Colonic mucosa (tissue), 4 donors: ENCODE results near the gene ITIH2. TPM values are rescaled to one million over a fixed set of nuclear protein-coding genes. Genes with fewer than 3 reads are reported as not detected.

ENCODE experiments used
- DNase-seq: peaks from one replicate; pipeline ENCODE4 v3.0.0-alpha.2; 2020
- H3K27ac ChIP-seq: fragments of 200-600 bp; one replicate; pipeline ENCODE4 v1.8.0; 2021
- H3K27me3 ChIP-seq: fragments of 200-600 bp; one replicate; pipeline ENCODE4 v1.8.0; 2021
- H3K36me3 ChIP-seq: fragments of 200-600 bp; one replicate; pipeline ENCODE4 v1.8.0; 2021
- H3K4me1 ChIP-seq: fragments of 200-600 bp; one replicate; pipeline ENCODE4 v1.8.0; 2021; ENCODE audit warnings: mild to moderate bottlenecking
- H3K4me3 ChIP-seq: fragments of 200-600 bp; one replicate; pipeline ENCODE4 v1.8.0; 2021
- H3K9ac ChIP-seq, 2 donors: one replicate each; pipeline ENCODE4 v1.7.0; 2013; ENCODE audit warnings: control low read depth in 2 of 2, low read depth in 2 of 2, low read length in 2 of 2
- H3K9me3 ChIP-seq: fragments of 200-600 bp; one replicate; pipeline ENCODE4 v1.8.0; 2021
- CTCF ChIP-seq: fragments of 200-600 bp; IDR thresholded peaks from one replicate; pipeline ENCODE4 v1.8.0; 2022; ENCODE audit warnings: antibody characterized with exemption, mild to moderate bottlenecking
- intact Hi-C: fragments of 100-400 bp; cut with DNase I; formaldehyde crosslinking; loops from one replicate; pipeline ENCODE4 v1.14.1; 2022
- total RNA-seq, 2 donors: library from RNA; stranded (reverse); fragmentation: NEBNext Ultra II Directional in 1 of 2; extraction: Animal tissue kit (Norgen Biotek cat#: 25700) in 1 of 2; gene quantifications; one replicate each; pipeline ENCODE4 v1.2.1, GENCODE V29; 2021
- donor health status: healthy.
- donor health status: DM: no; HTN: no; CAD: no.
- donor health status: DM: no; HTN: no; CAD: no.

Gene ITIH2
- total RNA-seq, 2 donors from 2014 or later = 1.6 TPM; not detected in 1

- Histone ChIP-seq H3K36me3 (peaks cover 7% of the 10 kb centered on the region), H3K9me3 (no peaks in the 10 kb centered on the region), H3K9ac (no peak overlapping the region), H3K27me3 (no peaks in the 10 kb centered on the region), H3K4me1 (peaks cover 26% of the 10 kb centered on the region), H3K4me3 (no peak overlapping the region), H3K27ac (no peak overlapping the region)
- TF ChIP-seq CTCF = no peak
- intact Hi-C loops = no loop called here
- DNase-seq = no peak
Observed at GRCh38 chr10:7792541-7792940, 89.4 kb downstream of the ITIH2 start.

GRCh38 chr10:7794251-7795026, 91.3 kb downstream of the ITIH2 start:
- Histone ChIP-seq H3K4me1 (peaks cover 22% of the 10 kb centered on the region), H3K4me3 (no peak overlapping the region), H3K9me3 (no peaks in the 10 kb centered on the region), H3K9ac (no peak overlapping the region), H3K27ac (no peak overlapping the region), H3K36me3 (peaks cover 10% of the 10 kb centered on the region), H3K27me3 (no peaks in the 10 kb centered on the region)
- intact Hi-C loops = no loop called here
- no peak for DNase-seq
- no peak for TF ChIP-seq CTCF

- H3K4me3 ChIP-seq = no peak overlapping the region
- peaks cover 13% of the 10 kb centered on the region for H3K36me3 ChIP-seq
- intact Hi-C loops = no loop called here
- DNase-seq = no peak
- H3K27me3 ChIP-seq = no peaks in the 10 kb centered on the region
- TF ChIP-seq CTCF = no peak
- no peak overlapping the region for H3K9ac ChIP-seq
- H3K9me3 ChIP-seq = no peaks in the 10 kb centered on the region
- H3K27ac ChIP-seq = no peak overlapping the region
- peaks cover 13% of the 10 kb centered on the region for H3K4me1 ChIP-seq
Observed at GRCh38 chr10:7795605-7796004, 92.5 kb downstream of the ITIH2 start.

- Histone ChIP-seq H3K27me3 (no peaks in the 10 kb centered on the region), H3K36me3 (peaks cover 26% of the 10 kb centered on the region), H3K9ac (no peak overlapping the region), H3K27ac (no peak overlapping the region), H3K4me3 (no peak overlapping the region), H3K4me1 (peaks cover under 1% of the 10 kb centered on the region), H3K9me3 (no peaks in the 10 kb centered on the region)
- no peak for DNase-seq
- intact Hi-C loops = no loop called here
- TF ChIP-seq CTCF = no peak
Observed at GRCh38 chr10:7797582-7797981, 94.5 kb downstream of the ITIH2 start.

Other genes starting within 250 kb of the ITIH2 start
- 10 to 100 TPM in 1 of 2 donors, 1 to 10 TPM in 1; 2.2 to 15.6 TPM for gene ITIH5, start 36.4 kb upstream of the ITIH2 start, total RNA-seq
- gene KIN, start 84.7 kb downstream of the ITIH2 start, total RNA-seq = 10 to 100 TPM; 10.9 to 11.6 TPM
- 100 to 1,000 TPM; 444 to 610 TPM for gene ATP5F1C, start 84.9 kb downstream of the ITIH2 start, total RNA-seq
- 1 to 10 TPM; 4.4 to 6.3 TPM for gene TAF3, start 115.2 kb downstream of the ITIH2 start, total RNA-seq